D721Med (cell line): Measurements from ENCODE around the gene GPR137.

Experiments used
- DNase-seq: peaks from one replicate; pipeline ENCODE4 v3.0.0; 2011; ENCODE audit warnings: low spot score; ENCODE audit not compliant: insufficient read length
- FAIRE-seq: peaks from 2 replicates; lab custom pipeline; 2011; peaks lifted over from hg19 to GRCh38; lab: Jason Lieb, UNC
- CTCF ChIP-seq: IDR thresholded peaks from 2 replicates; pipeline ENCODE4 v1.5.1; 2012; ENCODE audit warnings: mild to moderate bottlenecking, control low read depth; ENCODE audit not compliant: insufficient read depth; ENCODE audit errors: missing control alignments

Gene GPR137

GRCh38 chr11:64264371-64264852 is 21.2 kb upstream of the GPR137 start:
- no peak for DNase-seq
- no peak for FAIRE-seq
- TF ChIP-seq CTCF: no peak

- no peak for TF ChIP-seq CTCF
- no peak for DNase-seq
- no peak for FAIRE-seq
These were observed 20.2 kb upstream of the GPR137 start for GRCh38 chr11:64265176-64266160.

- no peak for DNase-seq
These were observed 19.3 kb upstream of the GPR137 start for GRCh38 chr11:64266339-64266738.

GRCh38 chr11:64267207-64267945 is 18.3 kb upstream of the GPR137 start:
- TF ChIP-seq CTCF: no peak
- FAIRE-seq: no peak
- no peak for DNase-seq

More at GRCh38 chr11:64266339-64266738, 19.3 kb upstream of the GPR137 start:
- no peak for TF ChIP-seq CTCF
- no peak for FAIRE-seq

DNA sequence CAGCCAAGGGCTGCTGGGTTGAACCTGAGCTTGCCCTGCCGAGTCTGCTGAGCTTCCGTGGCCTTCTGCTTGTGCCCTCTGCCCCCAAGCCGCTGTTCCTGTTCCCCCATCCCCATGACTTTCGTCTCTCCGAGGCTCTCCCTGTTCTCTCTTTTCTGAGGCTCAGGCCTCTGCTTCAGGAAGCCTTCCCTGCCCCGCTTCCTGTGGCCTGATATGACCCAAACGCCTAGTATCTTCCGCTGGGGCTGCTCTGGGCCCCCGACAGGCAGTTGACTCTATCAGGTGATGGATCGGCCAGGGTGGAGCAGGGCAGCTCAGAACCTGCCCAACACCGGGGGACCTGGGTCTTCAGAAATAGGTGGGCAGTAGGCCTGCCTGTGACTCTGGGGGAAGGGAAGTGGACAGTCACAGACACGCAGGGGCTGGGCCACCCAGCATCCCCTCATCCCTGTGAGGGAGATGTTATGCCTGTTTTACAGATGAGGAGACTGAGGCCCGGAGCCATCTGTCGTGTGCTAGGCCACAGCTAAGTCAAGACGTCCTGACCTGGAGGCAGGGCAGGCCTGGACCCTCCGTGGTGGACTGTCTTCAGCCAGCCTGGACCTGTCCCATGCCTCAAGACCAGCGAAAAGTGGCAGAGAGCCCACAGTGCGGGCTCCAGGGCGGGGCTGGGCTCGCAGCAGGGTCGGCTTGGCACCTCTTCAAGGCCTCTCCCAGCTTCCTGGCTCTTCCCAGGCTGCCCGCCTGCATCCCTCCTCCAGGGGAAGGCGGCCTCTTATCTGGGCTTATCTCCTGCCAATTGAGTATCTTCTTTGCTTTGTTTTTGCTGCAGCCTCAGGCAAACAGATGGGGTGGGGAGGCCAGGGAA is 17.4 kb upstream of the GPR137 start:
- no peak for TF ChIP-seq CTCF
- FAIRE-seq (no peak), DNase-seq (no peak)

- DNase-seq: no peak
- FAIRE-seq: no peak
- TF ChIP-seq CTCF: no peak
These were observed 16.6 kb upstream of the GPR137 start for GRCh38 chr11:64268893-64269539.
